Adrenal gland (tissue), 5 donors: ENCODE data around the gene CMC2.

ENCODE experiments used
- POLR2A ChIP-seq, 2 donors: fragments of 450-650 bp; IDR thresholded peaks; one replicate each; pipeline ENCODE4 v1.6.1; 2017; ENCODE audit warnings: antibody characterized with exemption in 2 of 2, mild to moderate bottlenecking in 2 of 2, moderate library complexity in 1 of 2
- TF ChIP-seq, protein P1 (sequence below), 6 experiments: fragments of 450-650 bp in 4 of 6; fragments of 200-600 bp in 2 of 6; sonication (generic) in 1 of 6; IDR thresholded peaks; 1 replicate in 5 of 6; 2 replicates in 1 of 6; pipeline versions ENCODE4 v1.5.1 to v1.8.0; 2016 to 2021; ENCODE audit warnings: antibody characterized with exemption in 6 of 6, mild to moderate bottlenecking in 2 of 6, moderate library complexity in 1 of 6
- donor health status: DM: no; HTN: no; CAD: no.

DNA sequence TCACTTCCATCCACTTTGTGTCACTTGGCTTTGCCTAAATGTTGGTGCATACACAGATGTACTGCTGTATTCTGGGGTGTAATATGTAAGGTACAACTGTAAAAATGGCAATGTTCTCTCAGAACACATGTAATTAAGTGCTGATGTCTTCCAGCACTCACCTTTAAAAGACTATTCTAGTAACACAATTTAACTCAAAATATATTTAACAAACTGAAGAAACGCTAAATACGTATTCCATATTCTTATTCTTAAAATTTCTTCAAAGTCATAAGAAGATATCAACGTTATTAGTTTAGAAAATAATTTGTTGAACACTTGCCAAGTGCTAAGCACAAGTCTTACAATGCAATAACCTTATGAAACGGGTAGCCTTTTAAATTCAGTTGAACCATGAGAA is 3.6 kb downstream of the CMC2 start:
- TF ChIP-seq POLR2A (IDR thresholded peaks at IDR 0.05): no peak
- TF ChIP-seq, protein P1, sequence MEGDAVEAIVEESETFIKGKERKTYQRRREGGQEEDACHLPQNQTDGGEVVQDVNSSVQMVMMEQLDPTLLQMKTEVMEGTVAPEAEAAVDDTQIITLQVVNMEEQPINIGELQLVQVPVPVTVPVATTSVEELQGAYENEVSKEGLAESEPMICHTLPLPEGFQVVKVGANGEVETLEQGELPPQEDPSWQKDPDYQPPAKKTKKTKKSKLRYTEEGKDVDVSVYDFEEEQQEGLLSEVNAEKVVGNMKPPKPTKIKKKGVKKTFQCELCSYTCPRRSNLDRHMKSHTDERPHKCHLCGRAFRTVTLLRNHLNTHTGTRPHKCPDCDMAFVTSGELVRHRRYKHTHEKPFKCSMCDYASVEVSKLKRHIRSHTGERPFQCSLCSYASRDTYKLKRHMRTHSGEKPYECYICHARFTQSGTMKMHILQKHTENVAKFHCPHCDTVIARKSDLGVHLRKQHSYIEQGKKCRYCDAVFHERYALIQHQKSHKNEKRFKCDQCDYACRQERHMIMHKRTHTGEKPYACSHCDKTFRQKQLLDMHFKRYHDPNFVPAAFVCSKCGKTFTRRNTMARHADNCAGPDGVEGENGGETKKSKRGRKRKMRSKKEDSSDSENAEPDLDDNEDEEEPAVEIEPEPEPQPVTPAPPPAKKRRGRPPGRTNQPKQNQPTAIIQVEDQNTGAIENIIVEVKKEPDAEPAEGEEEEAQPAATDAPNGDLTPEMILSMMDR (IDR thresholded peaks at IDR 0.05): no peak
